ENCODE results near the gene FADS3. TPM values are rescaled to one million over a fixed set of nuclear protein-coding genes. Genes with fewer than 3 reads are reported as not detected.

FADS3 gene, protein sequence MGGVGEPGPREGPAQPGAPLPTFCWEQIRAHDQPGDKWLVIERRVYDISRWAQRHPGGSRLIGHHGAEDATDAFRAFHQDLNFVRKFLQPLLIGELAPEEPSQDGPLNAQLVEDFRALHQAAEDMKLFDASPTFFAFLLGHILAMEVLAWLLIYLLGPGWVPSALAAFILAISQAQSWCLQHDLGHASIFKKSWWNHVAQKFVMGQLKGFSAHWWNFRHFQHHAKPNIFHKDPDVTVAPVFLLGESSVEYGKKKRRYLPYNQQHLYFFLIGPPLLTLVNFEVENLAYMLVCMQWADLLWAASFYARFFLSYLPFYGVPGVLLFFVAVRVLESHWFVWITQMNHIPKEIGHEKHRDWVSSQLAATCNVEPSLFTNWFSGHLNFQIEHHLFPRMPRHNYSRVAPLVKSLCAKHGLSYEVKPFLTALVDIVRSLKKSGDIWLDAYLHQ
- total RNA-seq (204 and 216 TPM in 2 replicates), polyA plus RNA-seq (346 and 506 TPM in 2 replicates), polyA minus RNA-seq (188 and 207 TPM in 2 replicates), Bru-seq, nascent RNA (percentile 76 among the genes with signal in this experiment), BruChase-seq, experiment 1, labeled RNA remaining after a 6-hour chase (percentile 92 among the genes with signal in this experiment), BruChase-seq, experiment 2, labeled RNA remaining after a 2-hour chase (percentile 87 among the genes with signal in this experiment)
- polyA plus RNA-seq (2011; cell fraction: cytosol; rRNA removed): 166 and 243 TPM in 2 replicates
- polyA plus RNA-seq (2011; cell fraction: nucleus; rRNA removed): 1,185 and 1,740 TPM in 2 replicates
- polyA plus RNA-seq (2012): 114 and 158 TPM in 2 replicates
- 32.9 TPM for polyA minus RNA-seq (2011; cell fraction: cytosol; rRNA and poly(A)+ RNA removed)
- 141 and 219 TPM in 2 replicates for polyA minus RNA-seq (2011; cell fraction: nucleus; rRNA and poly(A)+ RNA removed)
- long read RNA-seq, transcript FADS3-201 (12 exons, 1,779 nt): major isoform, 618 of 1,022 reads
- long read RNA-seq, transcript FADS3-204 (12 exons, 1,254 nt): minor isoform, 7 of 1,022 reads
- long read RNA-seq, partial matches to known transcripts: 54 of 1,022 reads
- long read RNA-seq, other reads (novel, unspliced or antisense): 339 of 1,022 reads

DNA sequence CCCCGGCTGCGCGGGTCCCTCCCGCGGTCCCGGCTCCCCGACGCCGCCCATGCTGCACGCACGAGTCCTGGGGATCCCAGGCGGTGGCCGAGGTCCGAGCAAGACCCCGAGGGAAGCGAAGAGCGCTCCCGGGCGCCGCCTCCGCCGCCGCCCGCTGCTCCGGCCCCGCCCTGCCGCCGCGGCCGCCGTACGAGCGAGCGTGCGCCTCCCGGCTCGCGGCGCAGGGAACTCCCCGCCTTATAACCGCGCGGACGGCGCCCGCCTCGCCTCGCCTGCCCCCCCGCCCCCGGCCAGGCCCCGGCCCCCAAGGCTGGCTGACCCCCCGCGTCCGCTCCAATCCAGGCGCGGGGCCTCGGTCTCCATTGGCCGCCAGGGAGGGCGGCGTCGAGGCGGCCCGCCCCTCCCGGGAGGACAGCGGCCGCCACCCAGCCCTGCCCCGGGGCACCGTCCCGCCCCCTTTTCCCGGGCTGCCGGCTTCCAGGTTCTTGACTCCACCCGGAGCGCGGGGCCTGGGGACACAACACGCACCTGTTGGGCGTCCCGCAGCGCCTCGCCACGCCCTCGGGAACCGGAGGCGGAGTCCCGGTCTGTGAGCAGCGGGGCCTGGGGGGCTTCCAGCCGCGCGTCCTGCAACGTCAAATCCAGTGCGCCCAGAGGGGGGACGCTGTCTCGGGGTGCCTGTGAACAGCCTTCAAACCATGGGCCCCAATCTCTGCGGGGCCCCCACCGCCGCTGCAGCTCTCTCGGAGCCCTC lies at the start of gene FADS3:
Gene FADS3, minus strand, starts transcription at position 215 of the 754 bp plus-strand sequence. Its CDS starts 164 bp downstream, at position 51.
- intact Hi-C loops (cut with micrococcal nuclease): loop anchor here (2.0 kb wide), 3 partner anchors 57 to 99 kb away; partner anchors contain the start of genes FEN1, FTH1 and TMEM258
- Histone ChIP-seq H3K4me3 (replicated peaks in 1 of 3; ENCODE audit: insufficient read depth in 1 of 3, low read depth in 1 of 3, low read length in 3 of 3) (peak within 1 kb of the TSS; percentile 41 to 70 (median 70)), H3K36me3 (ENCODE audit: control insufficient read depth in 2 of 2, extremely low read depth in 1 of 2, insufficient read depth in 2 of 2, low read length in 2 of 2) (no peaks in the 10 kb centered on the region), H4K20me1 (replicated peaks; ENCODE audit: control insufficient read depth, extremely low read depth, insufficient read depth, low read length) (no peaks in the 10 kb centered on the region), H3K4me2 (ENCODE audit: insufficient read depth, low read length) (peak within 1 kb of the TSS; percentile 87), H3K9ac (replicated peaks; ENCODE audit: extremely low read depth, insufficient read depth, low read length) (peak within 1 kb of the TSS; percentile 75), H3K9me1 (replicated peaks; ENCODE audit: control insufficient read depth, extremely low read depth, insufficient read depth, low read length) (no peaks in the 10 kb centered on the region), H3K79me2 (ENCODE audit: control insufficient read depth, insufficient read depth, low read length) (peaks cover 36% of the 10 kb centered on the region), H2AFZ (ENCODE audit: low read depth, low read length) (peak within 1 kb of the TSS; percentile 83), H3K27me3 (ENCODE audit: control insufficient read depth in 2 of 2, insufficient read depth in 2 of 2, low read length in 2 of 2) (no peaks in the 10 kb centered on the region), H3K27ac (ENCODE audit: insufficient read depth, low read depth, low read length) (peak within 1 kb of the TSS; percentile 58), H3K9me3 (replicated peaks; ENCODE audit: control insufficient read depth, insufficient read depth, low read length) (no peaks in the 10 kb centered on the region), H3K4me1 (ENCODE audit: control insufficient read depth, extremely low read depth, insufficient read depth, low read length) (peaks cover 32% of the 10 kb centered on the region)
- dilution Hi-C loops (cut with MboI; ENCODE audit: extremely low pct_ligation_motif_present, low sequenced_read_pairs): no loop called here
- BruUV-seq (replicated peaks): no TSS peak
- no peak for TF ChIP-seq EZH2 (IDR thresholded peaks at IDR 0.05; ENCODE audit: borderline replicate concordance, low read depth, low read length, severe bottlenecking)
- TF ChIP-seq, protein P1, sequence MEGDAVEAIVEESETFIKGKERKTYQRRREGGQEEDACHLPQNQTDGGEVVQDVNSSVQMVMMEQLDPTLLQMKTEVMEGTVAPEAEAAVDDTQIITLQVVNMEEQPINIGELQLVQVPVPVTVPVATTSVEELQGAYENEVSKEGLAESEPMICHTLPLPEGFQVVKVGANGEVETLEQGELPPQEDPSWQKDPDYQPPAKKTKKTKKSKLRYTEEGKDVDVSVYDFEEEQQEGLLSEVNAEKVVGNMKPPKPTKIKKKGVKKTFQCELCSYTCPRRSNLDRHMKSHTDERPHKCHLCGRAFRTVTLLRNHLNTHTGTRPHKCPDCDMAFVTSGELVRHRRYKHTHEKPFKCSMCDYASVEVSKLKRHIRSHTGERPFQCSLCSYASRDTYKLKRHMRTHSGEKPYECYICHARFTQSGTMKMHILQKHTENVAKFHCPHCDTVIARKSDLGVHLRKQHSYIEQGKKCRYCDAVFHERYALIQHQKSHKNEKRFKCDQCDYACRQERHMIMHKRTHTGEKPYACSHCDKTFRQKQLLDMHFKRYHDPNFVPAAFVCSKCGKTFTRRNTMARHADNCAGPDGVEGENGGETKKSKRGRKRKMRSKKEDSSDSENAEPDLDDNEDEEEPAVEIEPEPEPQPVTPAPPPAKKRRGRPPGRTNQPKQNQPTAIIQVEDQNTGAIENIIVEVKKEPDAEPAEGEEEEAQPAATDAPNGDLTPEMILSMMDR (IDR thresholded peaks at IDR 0.05; ENCODE audit: extremely low read depth in 1 of 2, insufficient read depth in 1 of 2, low read depth in 1 of 2, low read length in 2 of 2): no peak
- TF ChIP-seq GATA2 (IDR thresholded peaks at IDR 0.05; ENCODE audit: insufficient read depth, insufficient read length, low read depth, low read length): no peak
- no peak for TF ChIP-seq MYC (IDR thresholded peaks at IDR 0.05; ENCODE audit: low read depth, low read length)
- TF ChIP-seq POLR2AphosphoS5 (IDR thresholded peaks at IDR 0.05; ENCODE audit: insufficient read depth, low read depth, low read length): peak; percentile 74
- TF ChIP-seq, protein P2, sequence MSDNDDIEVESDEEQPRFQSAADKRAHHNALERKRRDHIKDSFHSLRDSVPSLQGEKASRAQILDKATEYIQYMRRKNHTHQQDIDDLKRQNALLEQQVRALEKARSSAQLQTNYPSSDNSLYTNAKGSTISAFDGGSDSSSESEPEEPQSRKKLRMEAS (IDR thresholded peaks at IDR 0.05; ENCODE audit: insufficient read depth, insufficient read length): no peak
- peak; percentile 78 for TF ChIP-seq POLR2A (IDR thresholded peaks at IDR 0.05; ENCODE audit: low read depth, low read length)
- ChIA-PET CTCF (interaction anchor here (0.5 to 2.6 kb wide), 6 partner anchors 7 to 190 kb away, joined by 3 to 12 read pairs (median 4); no protein-coding TSS in a partner anchor), POLR2A (no interaction called here)
- DNase-seq (ENCODE audit: low read depth, low spot score) (peak; percentile 81), FAIRE-seq (peak; percentile 85)
